Measurements from ENCODE around the gene SLC43A2. TPM values are rescaled to one million over a fixed set of nuclear protein-coding genes. Genes with fewer than 3 reads are reported as not detected.

Gene SLC43A2
- polyA plus RNA-seq, 2 of the 4 experiments (the other 2 are of a cell fraction): 3.5 to 7.0 TPM

- POLR2A ChIA-PET: no interaction called here
- no peaks in the 10 kb centered on the region for H3K9me3 ChIP-seq
- peak overlapping the region; percentile 100 for H3K4me2 ChIP-seq
- no peak for DNase-seq (ENCODE audit: low read depth in 1 of 2, low spot score in 1 of 2)
- no peak for FAIRE-seq
- no peak for TF ChIP-seq POLR2AphosphoS2 (conservative IDR thresholded peaks at IDR 0.05; ENCODE audit: low read length)
- TF ChIP-seq HMGXB4 (CRISPR knock-in tag; IDR thresholded peaks at IDR 0.05; ENCODE audit: borderline replicate concordance): no peak
- no peak for TF ChIP-seq NFE2L2 (conservative IDR thresholded peaks at IDR 0.05; ENCODE audit: low read length)
- no peak for TF ChIP-seq RNF2 (IDR thresholded peaks at IDR 0.05; ENCODE audit: borderline replicate concordance, low read depth)
- no peak for TF ChIP-seq SREBF2 (IDR thresholded peaks at IDR 0.05)
- TF ChIP-seq HOXA7 (CRISPR knock-in tag; IDR thresholded peaks at IDR 0.05): no peak
- TF ChIP-seq EP300 (IDR thresholded peaks at IDR 0.05): no peak
- TF ChIP-seq ZC3H11A (IDR thresholded peaks at IDR 0.05): no peak
- no peak for TF ChIP-seq FOSB (CRISPR knock-in tag; IDR thresholded peaks at IDR 0.05)
- TF ChIP-seq POLR2A (IDR thresholded peaks at IDR 0.05; ENCODE audit: low read length): no peak
- no peak for TF ChIP-seq HOXB5 (CRISPR knock-in tag; IDR thresholded peaks at IDR 0.05)
- no peak for TF ChIP-seq BCL3 (IDR thresholded peaks at IDR 0.05)
- TF ChIP-seq GATA3 (IDR thresholded peaks at IDR 0.05; ENCODE audit: borderline replicate concordance): no peak
- no peak for TF ChIP-seq FOXS1 (CRISPR knock-in tag; IDR thresholded peaks at IDR 0.05)
- TF ChIP-seq MAZ (IDR thresholded peaks at IDR 0.05; ENCODE audit: borderline replicate concordance, low read depth, low read length): no peak
- no peak for TF ChIP-seq MAFK (IDR thresholded peaks at IDR 0.05; ENCODE audit: partially characterized antibody)
- no peak for TF ChIP-seq ZFP36 (IDR thresholded peaks at IDR 0.05; ENCODE audit: borderline replicate concordance, partially characterized antibody)
- no peak for TF ChIP-seq ELK1 (IDR thresholded peaks at IDR 0.05; ENCODE audit: low read depth, low read length)
- no peak for TF ChIP-seq NPAS2 (CRISPR knock-in tag; IDR thresholded peaks at IDR 0.05; ENCODE audit: borderline replicate concordance)
- no peak for TF ChIP-seq TFCP2L1 (CRISPR knock-in tag; IDR thresholded peaks at IDR 0.05)
- H3K4me1 ChIP-seq: peaks cover 28% of the 10 kb centered on the region
- CTCF ChIA-PET: interaction anchor here (0.6 to 11.7 kb wide), 11 partner anchors 7 to 119 kb away, joined by 3 to 204 read pairs (median 4); partner anchors contain the start of gene SLC43A2
- WGBS (ENCODE audit: missing lambda C conversion rate): 73% methylated on average over 15 of the region's 15 CpGs
- ATAC-seq: no peak
- no peak overlapping the region for H3K4me3 ChIP-seq
- peak overlapping the region in 1 of 2 experiments; percentile 81; a peak in 2 of 6 replicates for H3K27ac ChIP-seq
Measured at GRCh38 chr17:1644493-1645206, 16.0 kb upstream of the SLC43A2 start.

- 57% methylated on average over 13 of the region's 13 CpGs for WGBS (ENCODE audit: missing lambda C conversion rate)
- H3K4me3 ChIP-seq: peak overlapping the region; percentile 88
- H3K9me3 ChIP-seq: no peaks in the 10 kb centered on the region
- DNase-seq (ENCODE audit: low read depth in 1 of 2, low spot score in 1 of 2) (no peak), ATAC-seq (no peak), FAIRE-seq (no peak)
- TF ChIP-seq TP53 (CRISPR knock-in tag; IDR thresholded peaks at IDR 0.05) (no peak), PHF8 (IDR thresholded peaks at IDR 0.05; ENCODE audit: borderline replicate concordance, low read depth) (no peak), CTCF (IDR thresholded peaks at IDR 0.05) (no peak), HOXB13 (CRISPR knock-in tag; IDR thresholded peaks at IDR 0.05; ENCODE audit: low read depth) (no peak), HES2 (IDR thresholded peaks at IDR 0.05) (no peak)
- peak overlapping the region; percentile 100 for H3K4me2 ChIP-seq
- ChIA-PET POLR2A (no interaction called here), CTCF (interaction anchor here (0.6 to 11.7 kb wide), 6 partner anchors 8 to 119 kb away, joined by 3 to 204 read pairs (median 60); partner anchors contain the start of gene SLC43A2)
- H3K27ac ChIP-seq: peak overlapping the region; percentile 59 to 81; a peak in 4 of 6 replicates
- peaks cover 31% of the 10 kb centered on the region for H3K4me1 ChIP-seq
Measured at GRCh38 chr17:1643999-1644492, 15.4 kb upstream of the SLC43A2 start.
